Activated naive CD4-positive, alpha-beta T cell treated with anti-CD3 and anti-CD28 coated beads, Interleukin-2, amount 50 U/mL, for 72 hours (primary cell): ENCODE results near the gene GLG1. TPM values are rescaled to one million over a fixed set of nuclear protein-coding genes. Genes with fewer than 3 reads are reported as not detected.
A peak's percentile ranks its signal among the peaks of the same experiment; 100 is the strongest.
"Not testable (repeated sequence)": the region's sequence is repeated elsewhere in the genome, so short reads cannot be mapped to it uniquely, and the experiment has no call there.

Source experiments
- ATAC-seq, 2 donors: fragments of 150-1000 bp; cut with Tn5 transposase; 2 replicates each; pipeline ENCODE4 v1.10.0; 2021; ENCODE audit warnings: mild to moderate bottlenecking in 2 of 2, moderate library complexity in 2 of 2
- DNase-seq, 2 donors: peaks; one replicate each; pipeline ENCODE4 v3.0.0; 2021 to 2022; ENCODE audit warnings: low spot score in 2 of 2
- H3K27ac Mint-ChIP-seq, 2 donors: one replicate each; pipeline ENCODE4 v1.8.0; 2022; ENCODE audit warnings: mild to moderate bottlenecking in 2 of 2, mixed read lengths in 2 of 2
- H3K36me3 Mint-ChIP-seq, 2 donors: one replicate each; pipeline ENCODE4 v1.8.0; 2022; ENCODE audit warnings: mixed read lengths in 2 of 2
- H3K9me3 Mint-ChIP-seq, 2 donors: one replicate each; pipeline ENCODE4 v1.8.0; 2022; ENCODE audit warnings: mixed read lengths in 2 of 2
- total RNA-seq, 2 donors: library from RNA; stranded (reverse); gene quantifications; one replicate each; pipeline ENCODE4 v1.2.3, GENCODE V29; 2022

The GLG1 gene
- total RNA-seq, 2 donors from 2014 or later, result 73.0 to 80.4 TPM

DNA sequence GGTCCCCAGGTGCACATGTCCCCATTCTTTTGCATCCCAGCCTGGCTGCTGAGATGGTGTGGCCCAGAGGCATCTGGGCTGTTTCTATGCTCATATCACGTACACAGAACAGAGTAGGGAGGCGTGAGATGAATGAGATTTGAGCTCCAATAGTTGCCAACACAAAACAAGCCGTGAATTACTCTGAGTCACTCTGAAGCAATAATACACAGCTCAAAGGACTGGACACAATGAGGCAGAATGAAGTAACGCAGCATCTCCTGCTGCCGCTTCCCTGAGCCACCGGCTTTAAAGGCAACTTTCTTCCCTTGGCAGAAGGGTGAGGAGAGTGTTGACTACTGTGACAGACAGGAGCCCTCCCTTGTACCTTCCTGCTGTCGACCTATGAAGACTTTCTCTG, 151.7 kb downstream of the GLG1 start:
- Mint-ChIP-seq H3K36me3 (peaks cover 14% of the 10 kb centered on the region in 2 donors), H3K27ac (peak overlapping the region in 1 of 2 donors; percentile 28), H3K9me3 (no peaks in the 10 kb centered on the region)
- ATAC-seq, result no peak
- DNase-seq, result no peak

- peak overlapping the region in 1 of 2 donors; percentile 64 for H3K27ac Mint-ChIP-seq
- no peaks in the 10 kb centered on the region for H3K9me3 Mint-ChIP-seq
- ATAC-seq (no peak), DNase-seq (no peak)
- H3K36me3 Mint-ChIP-seq, result peaks cover 14% of the 10 kb centered on the region in 2 donors
Measured at GRCh38 chr16:74451951-74452758, 154.8 kb downstream of the GLG1 start.

DNA sequence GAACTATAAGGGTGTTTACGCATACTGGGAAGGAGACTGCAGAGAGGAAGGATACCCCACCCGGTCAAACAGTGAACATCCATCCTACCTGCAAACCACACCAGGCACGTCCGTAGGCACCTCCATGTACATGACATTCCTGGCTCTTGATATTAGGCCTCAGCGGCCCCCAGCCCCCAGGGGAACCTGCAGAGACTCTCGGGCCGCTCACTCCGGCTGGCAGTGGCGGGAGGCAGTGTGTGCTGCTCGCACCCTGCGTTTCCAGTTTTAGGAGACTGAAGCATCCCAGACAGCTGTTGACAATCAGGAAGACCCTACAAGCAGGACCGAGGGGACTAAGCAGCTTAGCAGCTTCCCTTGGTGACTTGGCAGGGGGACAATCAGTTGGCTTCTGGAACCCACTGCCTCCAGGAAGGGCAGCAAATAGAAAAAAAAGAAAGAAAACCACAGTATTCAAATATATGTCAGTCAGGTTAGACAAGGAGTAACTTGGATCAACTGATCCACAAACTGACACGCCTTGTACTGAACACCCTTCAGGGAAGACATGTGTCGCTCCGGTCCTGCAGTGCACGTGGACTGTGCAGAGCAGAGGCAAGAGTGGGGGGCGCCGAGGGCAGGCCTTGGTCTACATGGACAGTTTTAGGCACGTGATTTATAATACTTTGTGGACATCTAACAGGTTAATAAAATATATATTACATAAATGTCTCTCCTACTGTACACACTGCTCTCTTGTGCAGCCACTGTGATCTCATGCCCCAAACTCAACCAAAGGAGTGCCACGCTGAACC, 155.8 kb downstream of the GLG1 start:
- no peak for ATAC-seq
- Mint-ChIP-seq H3K36me3 (peaks cover 11 to 14% of the 10 kb centered on the region in 2 donors), H3K27ac (peak overlapping the region in 1 of 2 donors; percentile 64), H3K9me3 (no peaks in the 10 kb centered on the region)
- no peak for DNase-seq

GRCh38 chr16:74450236-74450635, 156.7 kb downstream of the GLG1 start:
- DNase-seq, result no peak
- Mint-ChIP-seq H3K27ac (peak overlapping the region; percentile 30 to 44), H3K36me3 (peaks cover 4 to 14% of the 10 kb centered on the region in 2 donors), H3K9me3 (no peaks in the 10 kb centered on the region)
- ATAC-seq, result no peak

GRCh38 chr16:74449470-74449869, 157.4 kb downstream of the GLG1 start:
- H3K27ac Mint-ChIP-seq, result peak overlapping the region in 1 of 2 donors; percentile 30
- ATAC-seq (peak in 1 of 2 donors; percentile 11), DNase-seq (no peak)
- peaks cover 4 to 14% of the 10 kb centered on the region in 2 donors for H3K36me3 Mint-ChIP-seq
- no peaks in the 10 kb centered on the region for H3K9me3 Mint-ChIP-seq

- Mint-ChIP-seq H3K36me3 (peaks cover 4 to 14% of the 10 kb centered on the region in 2 donors), H3K9me3 (no peaks in the 10 kb centered on the region), H3K27ac (no peak overlapping the region)
- ATAC-seq (no peak), DNase-seq (no peak)
Measured at GRCh38 chr16:74448990-74449389, 157.9 kb downstream of the GLG1 start.

DNA sequence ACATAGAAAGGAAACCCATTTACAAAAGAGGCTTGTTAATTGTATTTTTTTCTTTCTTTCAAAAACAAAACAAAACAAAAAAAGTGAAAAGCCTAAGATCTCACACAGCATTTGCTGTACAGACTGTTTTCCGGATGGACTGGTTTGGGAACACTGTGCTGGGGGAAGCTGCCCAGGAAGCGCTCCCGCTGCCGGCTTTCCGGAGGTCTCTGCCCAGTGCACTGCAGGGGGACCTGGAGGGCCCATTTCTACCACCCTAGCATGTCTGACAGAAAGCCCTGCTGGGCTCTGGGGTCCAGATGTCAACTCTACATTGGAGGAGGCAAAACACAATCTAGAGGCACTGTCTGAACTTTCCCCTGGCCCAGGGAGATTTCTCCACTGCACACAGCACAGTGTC, 159.3 kb downstream of the GLG1 start:
- Mint-ChIP-seq H3K9me3 (no peaks in the 10 kb centered on the region), H3K27ac (peak overlapping the region in 1 of 2 donors; percentile 87), H3K36me3 (peaks cover 4 to 8% of the 10 kb centered on the region in 2 donors)
- DNase-seq, result no peak
- ATAC-seq, result no peak

GRCh38 chr16:74446866-74447265, 160.0 kb downstream of the GLG1 start:
- ATAC-seq, result no peak
- H3K36me3 Mint-ChIP-seq, result peaks cover 0 to 10% of the 10 kb centered on the region in 2 donors
- no peaks in the 10 kb centered on the region for H3K9me3 Mint-ChIP-seq
- DNase-seq, result no peak
- peak overlapping the region in 1 of 2 donors; percentile 26 for H3K27ac Mint-ChIP-seq

DNA sequence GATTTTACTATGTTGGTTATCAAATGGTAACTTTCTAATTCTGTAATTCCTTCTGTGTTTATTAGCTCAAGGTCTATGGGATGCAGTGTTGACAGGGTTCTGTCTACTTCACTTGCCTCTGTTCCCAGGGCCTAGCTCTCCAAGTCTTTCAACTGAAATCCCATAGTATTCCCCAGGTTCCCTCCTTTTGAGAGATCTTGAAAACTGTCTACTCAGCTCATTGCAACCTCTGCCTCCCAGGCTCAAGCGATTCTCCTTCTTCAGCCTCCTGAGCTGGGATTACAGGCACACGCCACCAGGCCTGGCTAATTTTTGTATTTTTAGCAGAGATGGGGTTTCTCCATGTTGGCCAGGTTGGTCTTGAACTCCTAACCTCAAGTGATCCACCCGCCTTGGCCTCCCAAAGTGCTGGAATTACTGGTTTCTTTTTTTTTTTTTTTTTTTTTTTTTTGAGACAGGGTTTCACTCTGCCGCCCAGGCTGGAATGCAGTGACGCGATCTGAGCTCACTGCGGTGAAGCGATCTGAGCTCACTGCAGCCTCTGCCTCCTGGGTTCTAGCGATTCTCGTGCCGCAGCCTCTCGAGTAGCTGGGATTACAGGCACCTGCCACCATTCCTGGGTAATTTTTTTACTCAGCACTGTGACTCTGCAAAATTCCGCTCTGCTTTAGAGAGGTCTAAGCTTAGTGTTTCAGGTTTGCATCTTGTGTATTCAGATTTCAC, 163.1 kb downstream of the GLG1 start:
- not testable (repeated sequence) for H3K9me3 Mint-ChIP-seq, ATAC-seq, DNase-seq, H3K27ac Mint-ChIP-seq, H3K36me3 Mint-ChIP-seq

DNA sequence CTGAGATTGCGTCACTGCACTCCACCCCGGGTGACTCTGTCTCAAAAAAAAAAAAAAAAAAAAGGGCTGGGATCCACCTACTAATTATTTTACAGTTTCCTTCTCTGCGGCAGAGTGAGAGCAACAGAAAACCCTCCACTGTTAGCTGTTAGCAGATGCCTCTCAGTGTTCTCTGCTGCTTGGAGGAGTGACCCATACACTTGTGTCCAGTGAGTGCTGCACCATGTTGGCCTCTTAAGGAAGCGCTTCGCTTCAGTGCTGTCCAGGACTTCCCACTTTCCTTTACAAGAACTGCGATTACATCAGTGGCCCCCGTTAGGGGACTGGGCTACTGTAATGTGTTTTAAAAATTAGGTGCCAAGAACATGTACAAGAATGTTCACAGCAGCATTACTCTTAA, 167.2 kb downstream of the GLG1 start:
- no peak for ATAC-seq
- no peak for DNase-seq
- peaks cover 0 to 4% of the 10 kb centered on the region in 2 donors for H3K9me3 Mint-ChIP-seq
- H3K36me3 Mint-ChIP-seq, result peaks cover 0 to 5% of the 10 kb centered on the region in 2 donors
- H3K27ac Mint-ChIP-seq, result no peak overlapping the region

GRCh38 chr16:74438492-74438979, 168.4 kb downstream of the GLG1 start:
- Mint-ChIP-seq H3K36me3 (peaks cover 0 to 5% of the 10 kb centered on the region in 2 donors), H3K9me3 (peaks cover 0 to 4% of the 10 kb centered on the region in 2 donors), H3K27ac (peak overlapping the region; percentile 41 to 84)
- ATAC-seq (peak; percentile 65 to 75), DNase-seq (no peak)

DNA sequence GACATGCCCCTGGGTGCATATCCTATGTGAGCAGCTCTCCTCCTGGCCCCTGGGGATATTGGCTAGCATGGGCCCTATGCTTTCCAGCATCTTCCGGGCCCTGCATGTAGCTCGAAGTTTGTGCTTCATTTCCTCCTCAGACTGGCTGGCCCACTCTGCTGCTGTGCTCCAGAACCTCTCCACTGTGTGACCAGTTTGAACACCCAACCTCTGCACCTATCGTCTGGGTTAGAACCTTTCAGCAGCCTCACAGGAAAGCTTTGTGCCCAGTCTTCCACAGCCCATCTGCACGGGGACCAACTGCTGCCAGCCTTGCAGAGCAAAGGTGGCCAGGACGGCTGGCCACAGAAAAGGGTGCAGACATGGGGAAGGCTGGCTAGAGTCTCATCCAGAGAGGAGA, 175.4 kb downstream of the GLG1 start:
- H3K27ac Mint-ChIP-seq, result peak overlapping the region in 1 of 2 donors; percentile 65
- no peaks in the 10 kb centered on the region for H3K36me3 Mint-ChIP-seq

DNA sequence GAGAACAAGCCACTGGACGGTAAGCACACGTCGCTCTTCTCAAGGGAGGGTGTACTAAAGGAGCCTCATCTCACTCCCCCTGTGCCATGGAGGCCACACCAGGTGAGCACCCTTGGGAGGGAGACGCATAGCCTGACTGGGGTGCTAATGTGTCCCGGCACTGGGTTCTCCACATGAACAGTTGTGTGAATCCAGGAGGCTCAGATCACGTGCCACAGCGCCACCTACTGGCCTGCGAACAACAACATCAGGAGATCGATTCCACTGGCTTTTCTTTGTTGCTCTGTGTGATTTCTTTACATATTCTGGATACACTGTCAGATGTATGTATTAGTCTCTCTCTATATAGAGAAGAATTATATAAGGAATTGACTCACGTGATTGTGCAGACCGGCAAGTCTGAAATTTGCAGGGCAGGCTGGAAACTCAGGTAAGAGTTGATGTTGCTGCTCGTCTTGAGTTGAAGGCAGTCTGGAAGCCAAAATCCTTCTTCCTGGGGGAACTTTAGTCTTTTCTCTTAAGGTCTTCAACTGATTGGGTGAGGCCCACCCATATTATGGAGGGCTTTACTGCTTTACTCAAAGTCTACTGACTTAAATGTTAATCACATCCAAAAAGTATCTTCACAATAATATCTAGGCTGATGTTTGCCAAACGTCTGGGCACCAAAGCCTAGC, 176.7 kb downstream of the GLG1 start:
- H3K9me3 Mint-ChIP-seq, H3K27ac Mint-ChIP-seq, H3K36me3 Mint-ChIP-seq: not testable (repeated sequence)
- ATAC-seq, result peak; percentile 75 to 87
- peak in 1 of 2 donors; percentile 39 for DNase-seq

More for the DNA sequence above, 175.4 kb downstream of the GLG1 start:
- DNase-seq, result no peak
- ATAC-seq, result no peak
- H3K9me3 Mint-ChIP-seq, result peaks cover 0 to 4% of the 10 kb centered on the region in 2 donors

DNA sequence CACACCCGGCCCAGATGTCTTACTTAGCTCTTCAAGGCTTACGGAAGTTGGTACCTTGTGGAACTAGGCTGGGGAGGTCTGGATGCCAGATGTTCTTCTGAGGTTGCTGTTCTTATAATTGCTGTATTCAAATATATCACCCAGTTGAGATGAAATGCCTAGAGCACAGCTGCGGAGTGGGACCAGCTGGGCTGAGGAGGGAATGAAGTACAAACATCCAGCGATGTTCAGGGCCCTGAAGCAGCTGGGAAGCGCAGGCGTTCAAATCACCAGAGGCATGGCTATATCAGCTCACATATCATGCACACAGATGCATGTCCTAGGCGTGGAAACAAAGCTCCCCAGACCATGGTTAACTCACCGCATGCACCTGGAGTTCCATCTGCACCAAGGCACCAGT, 178.4 kb downstream of the GLG1 start:
- ATAC-seq, H3K36me3 Mint-ChIP-seq, H3K9me3 Mint-ChIP-seq, H3K27ac Mint-ChIP-seq, DNase-seq: not testable (repeated sequence)

- not testable (repeated sequence) for H3K27ac Mint-ChIP-seq, ATAC-seq, DNase-seq, H3K36me3 Mint-ChIP-seq, H3K9me3 Mint-ChIP-seq
Measured at GRCh38 chr16:74425751-74426150, 181.2 kb downstream of the GLG1 start.

DNA sequence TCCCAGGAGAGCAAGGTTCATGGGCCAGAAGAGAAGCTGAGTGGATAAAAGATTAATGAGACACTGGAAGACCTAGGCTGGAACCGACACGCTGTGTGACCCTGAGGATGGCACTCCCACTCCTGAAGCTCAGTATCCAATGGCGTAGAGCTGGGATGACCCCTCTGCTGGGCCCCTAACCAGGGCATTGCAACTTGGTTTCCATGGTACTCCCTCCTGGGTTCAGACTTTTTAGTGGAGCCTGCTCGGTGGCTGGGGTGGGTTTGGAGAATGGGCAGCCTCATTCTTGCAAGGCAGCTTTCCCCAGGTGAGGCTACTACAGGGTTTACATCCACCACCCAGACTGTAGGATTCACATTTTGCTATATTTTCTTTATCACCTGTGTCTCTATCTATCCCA, 183.2 kb downstream of the GLG1 start:
- not testable (repeated sequence) for H3K9me3 Mint-ChIP-seq, ATAC-seq, H3K27ac Mint-ChIP-seq, H3K36me3 Mint-ChIP-seq, DNase-seq
